Esophagus squamous epithelium (tissue), 4 donors: ENCODE results near the gene INSYN2B.
"Not testable (repeated sequence)": the region's sequence is repeated elsewhere in the genome, so short reads cannot be mapped to it uniquely, and the experiment has no call there.

Experiments
- POLR2A ChIP-seq, 4 donors: fragments of 450-650 bp; IDR thresholded peaks; one replicate each; pipeline ENCODE4 v1.6.1; 2017; ENCODE audit warnings: antibody characterized with exemption in 4 of 4, mild to moderate bottlenecking in 4 of 4, moderate library complexity in 3 of 4
- TF ChIP-seq, protein P1 (sequence below), 6 experiments: fragments of 450-650 bp in 4 of 6; fragments of 200-600 bp in 2 of 6; sonication (generic) in 2 of 6; IDR thresholded peaks; one replicate each; pipeline ENCODE4 v1.5.1; 2016 to 2019; ENCODE audit warnings: antibody characterized with exemption in 6 of 6, mild to moderate bottlenecking in 4 of 6, moderate library complexity in 4 of 6

DNA sequence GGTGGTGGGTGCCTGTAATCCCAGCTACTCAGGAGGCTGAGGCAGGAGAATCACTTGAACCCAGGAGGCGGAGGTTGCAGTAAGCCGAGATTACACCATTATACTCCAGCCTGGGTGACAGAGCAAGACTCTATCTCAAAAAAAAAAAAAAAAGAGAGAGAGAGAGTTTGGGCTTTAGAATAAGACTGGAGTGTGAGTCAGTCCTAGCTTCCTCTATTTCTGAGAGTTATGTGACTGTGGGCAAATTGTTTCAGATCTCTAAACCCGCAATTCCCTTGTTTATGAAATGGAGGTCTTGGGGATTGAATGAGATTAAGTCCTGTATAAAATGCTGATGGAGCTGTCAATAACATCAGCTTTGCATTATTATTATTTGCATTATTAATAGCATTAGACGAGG, 27.1 kb downstream of the INSYN2B start:
- TF ChIP-seq, protein P1, sequence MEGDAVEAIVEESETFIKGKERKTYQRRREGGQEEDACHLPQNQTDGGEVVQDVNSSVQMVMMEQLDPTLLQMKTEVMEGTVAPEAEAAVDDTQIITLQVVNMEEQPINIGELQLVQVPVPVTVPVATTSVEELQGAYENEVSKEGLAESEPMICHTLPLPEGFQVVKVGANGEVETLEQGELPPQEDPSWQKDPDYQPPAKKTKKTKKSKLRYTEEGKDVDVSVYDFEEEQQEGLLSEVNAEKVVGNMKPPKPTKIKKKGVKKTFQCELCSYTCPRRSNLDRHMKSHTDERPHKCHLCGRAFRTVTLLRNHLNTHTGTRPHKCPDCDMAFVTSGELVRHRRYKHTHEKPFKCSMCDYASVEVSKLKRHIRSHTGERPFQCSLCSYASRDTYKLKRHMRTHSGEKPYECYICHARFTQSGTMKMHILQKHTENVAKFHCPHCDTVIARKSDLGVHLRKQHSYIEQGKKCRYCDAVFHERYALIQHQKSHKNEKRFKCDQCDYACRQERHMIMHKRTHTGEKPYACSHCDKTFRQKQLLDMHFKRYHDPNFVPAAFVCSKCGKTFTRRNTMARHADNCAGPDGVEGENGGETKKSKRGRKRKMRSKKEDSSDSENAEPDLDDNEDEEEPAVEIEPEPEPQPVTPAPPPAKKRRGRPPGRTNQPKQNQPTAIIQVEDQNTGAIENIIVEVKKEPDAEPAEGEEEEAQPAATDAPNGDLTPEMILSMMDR (IDR thresholded peaks at IDR 0.05), result not testable (repeated sequence)
- not testable (repeated sequence) for TF ChIP-seq POLR2A (IDR thresholded peaks at IDR 0.05)
